HepG2 (cell line): ENCODE data around the gene ABCB8. TPM values are rescaled to one million over a fixed set of nuclear protein-coding genes. Genes with fewer than 3 reads are reported as not detected.

Experiments used
- NFAT5 ChIP-seq: sonication (generic); formaldehyde crosslinking; IDR thresholded peaks from 2 replicates; pipeline ENCODE4 v1.4.0; 2020; ENCODE audit warnings: missing genetic modification reagents
- NONO ChIP-seq, 2 experiments: fragments of 450-650 bp in 1 of 2; sonication (generic) in 1 of 2; formaldehyde crosslinking in 1 of 2; IDR thresholded peaks in 1 of 2; conservative IDR thresholded peaks in 1 of 2; 2 replicates each; pipeline versions ENCODE4 v1.6.1 to v1.8.0; 2017 to 2022; ENCODE audit warnings: mild to moderate bottlenecking in 1 of 2, missing genetic modification reagents in 1 of 2, moderate library complexity in 1 of 2
- ZNF652 ChIP-seq: IDR thresholded peaks from 2 replicates; pipeline ENCODE4 v1.6.1; 2016; ENCODE audit warnings: low read depth, borderline replicate concordance
- ZNF710 ChIP-seq: sonication (generic); formaldehyde crosslinking; IDR thresholded peaks from 2 replicates; pipeline ENCODE4 v1.5.0; 2020; ENCODE audit warnings: mild to moderate bottlenecking, missing genetic modification reagents, borderline replicate concordance
- ZSCAN29 ChIP-seq: sonication (generic); formaldehyde crosslinking; conservative IDR thresholded peaks from 2 replicates; pipeline ENCODE4 v1.4.0; 2020; ENCODE audit warnings: mild to moderate bottlenecking, missing genetic modification reagents
- ZXDC ChIP-seq: sonication (generic); formaldehyde crosslinking; IDR thresholded peaks from 2 replicates; pipeline ENCODE4 v1.5.0; 2020; ENCODE audit warnings: mild to moderate bottlenecking, missing genetic modification reagents
- polyA plus RNA-seq, 8 experiments: library from polyadenylated mRNA; depleted of rRNA in 3 of 8; stranded (reverse) in 7 of 8; unstranded in 1 of 8; fragments of >200 nt; fragmentation: Illumina TruSeq in 4 of 8; extraction: Trizol in 4 of 8; gene quantifications; 2 replicates each; pipeline versions ENCODE4 v1.2.1 to v1.2.3, GENCODE V29; 2011 to 2016; ENCODE audit warnings: low read depth in 4 of 8, missing spikeins in 1 of 8, mixed read lengths in 1 of 8; ENCODE audit not compliant: insufficient read depth in 1 of 8
- total RNA-seq, 5 experiments: library from RNA; depleted of rRNA; stranded (reverse); fragments of >200 nt; fragmentation: Illumina TruSeq; extraction: Trizol; gene quantifications; 2 replicates each; pipeline ENCODE4 v1.2.3, GENCODE V29; 2016; ENCODE audit warnings: low read depth in 1 of 5
- TF ChIP-seq, protein P1 (sequence below): sonication (generic); formaldehyde crosslinking; IDR thresholded peaks from 2 replicates; pipeline ENCODE4 v1.5.1; 2020; ENCODE audit warnings: mild to moderate bottlenecking, missing genetic modification reagents, borderline replicate concordance
- TF ChIP-seq, protein P2 (sequence below): sonication (generic); formaldehyde crosslinking; conservative IDR thresholded peaks from 2 replicates; pipeline ENCODE4 v1.4.0; 2020; ENCODE audit warnings: missing genetic modification reagents

ABCB8 gene
- total and polyA plus RNA-seq, 2 of the 13 experiments (the other 11 are each of a cell fraction or from before 2014, with no cell fraction given) = 6.6 to 16.7 TPM

- TF ChIP-seq, protein P1, sequence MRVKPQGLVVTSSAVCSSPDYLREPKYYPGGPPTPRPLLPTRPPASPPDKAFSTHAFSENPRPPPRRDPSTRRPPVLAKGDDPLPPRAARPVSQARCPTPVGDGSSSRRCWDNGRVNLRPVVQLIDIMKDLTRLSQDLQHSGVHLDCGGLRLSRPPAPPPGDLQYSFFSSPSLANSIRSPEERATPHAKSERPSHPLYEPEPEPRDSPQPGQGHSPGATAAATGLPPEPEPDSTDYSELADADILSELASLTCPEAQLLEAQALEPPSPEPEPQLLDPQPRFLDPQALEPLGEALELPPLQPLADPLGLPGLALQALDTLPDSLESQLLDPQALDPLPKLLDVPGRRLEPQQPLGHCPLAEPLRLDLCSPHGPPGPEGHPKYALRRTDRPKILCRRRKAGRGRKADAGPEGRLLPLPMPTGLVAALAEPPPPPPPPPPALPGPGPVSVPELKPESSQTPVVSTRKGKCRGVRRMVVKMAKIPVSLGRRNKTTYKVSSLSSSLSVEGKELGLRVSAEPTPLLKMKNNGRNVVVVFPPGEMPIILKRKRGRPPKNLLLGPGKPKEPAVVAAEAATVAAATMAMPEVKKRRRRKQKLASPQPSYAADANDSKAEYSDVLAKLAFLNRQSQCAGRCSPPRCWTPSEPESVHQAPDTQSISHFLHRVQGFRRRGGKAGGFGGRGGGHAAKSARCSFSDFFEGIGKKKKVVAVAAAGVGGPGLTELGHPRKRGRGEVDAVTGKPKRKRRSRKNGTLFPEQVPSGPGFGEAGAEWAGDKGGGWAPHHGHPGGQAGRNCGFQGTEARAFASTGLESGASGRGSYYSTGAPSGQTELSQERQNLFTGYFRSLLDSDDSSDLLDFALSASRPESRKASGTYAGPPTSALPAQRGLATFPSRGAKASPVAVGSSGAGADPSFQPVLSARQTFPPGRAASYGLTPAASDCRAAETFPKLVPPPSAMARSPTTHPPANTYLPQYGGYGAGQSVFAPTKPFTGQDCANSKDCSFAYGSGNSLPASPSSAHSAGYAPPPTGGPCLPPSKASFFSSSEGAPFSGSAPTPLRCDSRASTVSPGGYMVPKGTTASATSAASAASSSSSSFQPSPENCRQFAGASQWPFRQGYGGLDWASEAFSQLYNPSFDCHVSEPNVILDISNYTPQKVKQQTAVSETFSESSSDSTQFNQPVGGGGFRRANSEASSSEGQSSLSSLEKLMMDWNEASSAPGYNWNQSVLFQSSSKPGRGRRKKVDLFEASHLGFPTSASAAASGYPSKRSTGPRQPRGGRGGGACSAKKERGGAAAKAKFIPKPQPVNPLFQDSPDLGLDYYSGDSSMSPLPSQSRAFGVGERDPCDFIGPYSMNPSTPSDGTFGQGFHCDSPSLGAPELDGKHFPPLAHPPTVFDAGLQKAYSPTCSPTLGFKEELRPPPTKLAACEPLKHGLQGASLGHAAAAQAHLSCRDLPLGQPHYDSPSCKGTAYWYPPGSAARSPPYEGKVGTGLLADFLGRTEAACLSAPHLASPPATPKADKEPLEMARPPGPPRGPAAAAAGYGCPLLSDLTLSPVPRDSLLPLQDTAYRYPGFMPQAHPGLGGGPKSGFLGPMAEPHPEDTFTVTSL = 0 out of 2 replicates have a peak, but pooled peaks have one; percentile 41
- TF ChIP-seq, protein P2, sequence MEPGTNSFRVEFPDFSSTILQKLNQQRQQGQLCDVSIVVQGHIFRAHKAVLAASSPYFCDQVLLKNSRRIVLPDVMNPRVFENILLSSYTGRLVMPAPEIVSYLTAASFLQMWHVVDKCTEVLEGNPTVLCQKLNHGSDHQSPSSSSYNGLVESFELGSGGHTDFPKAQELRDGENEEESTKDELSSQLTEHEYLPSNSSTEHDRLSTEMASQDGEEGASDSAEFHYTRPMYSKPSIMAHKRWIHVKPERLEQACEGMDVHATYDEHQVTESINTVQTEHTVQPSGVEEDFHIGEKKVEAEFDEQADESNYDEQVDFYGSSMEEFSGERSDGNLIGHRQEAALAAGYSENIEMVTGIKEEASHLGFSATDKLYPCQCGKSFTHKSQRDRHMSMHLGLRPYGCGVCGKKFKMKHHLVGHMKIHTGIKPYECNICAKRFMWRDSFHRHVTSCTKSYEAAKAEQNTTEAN (CRISPR knock-in tag) = no peak
- TF ChIP-seq NONO (IDR thresholded peaks at IDR 0.05) (no peak), NONO (CRISPR knock-in tag; conservative IDR thresholded peaks at IDR 0.05) (peak; percentile 81), NFAT5 (CRISPR knock-in tag) (peak; percentile 75), ZNF710 (0 out of 2 replicates have a peak, but pooled peaks have one; percentile 68), ZNF652 (no peak), ZXDC (CRISPR knock-in tag) (0 out of 2 replicates have a peak, but pooled peaks have one; percentile 18), ZSCAN29 (CRISPR knock-in tag) (peak; percentile 29; the same call in 1 of the 2 replicates)
Measured at GRCh38 chr7:151080522-151081169, 52.4 kb downstream of the ABCB8 start, which contains the start of gene FASTK (continued).
